ENCODE results near the gene PCDHGB2.

DNA sequence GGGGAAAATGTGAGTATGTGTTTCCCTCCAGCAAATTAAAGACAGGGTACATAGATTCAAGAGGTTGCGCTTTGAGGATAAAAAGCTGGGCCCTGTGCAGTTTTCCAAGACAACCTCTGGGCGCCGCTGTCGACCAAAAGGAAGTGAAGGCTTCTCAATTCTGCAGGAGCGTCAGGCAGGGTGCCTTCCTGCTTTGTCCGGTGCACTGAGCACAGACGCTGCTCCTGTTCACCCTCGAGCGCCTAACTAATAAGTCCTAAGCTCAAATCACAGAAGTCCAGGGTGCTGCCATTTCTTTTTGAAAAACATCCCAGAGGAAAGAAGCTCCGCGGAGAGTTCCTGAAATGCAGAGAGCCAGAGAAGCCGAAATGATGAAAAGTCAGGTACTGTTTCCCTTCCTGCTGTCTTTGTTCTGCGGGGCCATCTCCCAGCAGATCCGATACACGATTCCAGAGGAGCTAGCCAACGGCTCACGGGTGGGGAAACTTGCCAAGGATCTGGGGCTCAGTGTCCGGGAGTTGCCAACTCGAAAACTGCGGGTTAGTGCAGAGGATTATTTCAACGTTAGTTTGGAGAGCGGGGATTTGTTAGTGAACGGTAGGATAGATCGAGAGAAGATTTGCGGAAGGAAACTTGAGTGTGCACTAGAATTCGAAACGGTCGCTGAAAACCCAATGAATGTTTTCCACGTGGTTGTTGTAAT lies 9.7 kb upstream of the PCDHGB2 start, which contains the start of gene PCDHGB1:
- TF ChIP-seq CREB1 (IDR thresholded peaks at IDR 0.05) (no peak), POLR2AphosphoS5 (IDR thresholded peaks at IDR 0.05; ENCODE audit: low read depth, low read length) (peak; percentile 55; the same call in 1 of the 2 replicates), RFX5 (IDR thresholded peaks at IDR 0.05; ENCODE audit: borderline replicate concordance, low read depth, low read length) (no peak), TCF12 (IDR thresholded peaks at IDR 0.05; ENCODE audit: low read depth, low read length) (no peak)
- TF ChIP-seq, protein P1, sequence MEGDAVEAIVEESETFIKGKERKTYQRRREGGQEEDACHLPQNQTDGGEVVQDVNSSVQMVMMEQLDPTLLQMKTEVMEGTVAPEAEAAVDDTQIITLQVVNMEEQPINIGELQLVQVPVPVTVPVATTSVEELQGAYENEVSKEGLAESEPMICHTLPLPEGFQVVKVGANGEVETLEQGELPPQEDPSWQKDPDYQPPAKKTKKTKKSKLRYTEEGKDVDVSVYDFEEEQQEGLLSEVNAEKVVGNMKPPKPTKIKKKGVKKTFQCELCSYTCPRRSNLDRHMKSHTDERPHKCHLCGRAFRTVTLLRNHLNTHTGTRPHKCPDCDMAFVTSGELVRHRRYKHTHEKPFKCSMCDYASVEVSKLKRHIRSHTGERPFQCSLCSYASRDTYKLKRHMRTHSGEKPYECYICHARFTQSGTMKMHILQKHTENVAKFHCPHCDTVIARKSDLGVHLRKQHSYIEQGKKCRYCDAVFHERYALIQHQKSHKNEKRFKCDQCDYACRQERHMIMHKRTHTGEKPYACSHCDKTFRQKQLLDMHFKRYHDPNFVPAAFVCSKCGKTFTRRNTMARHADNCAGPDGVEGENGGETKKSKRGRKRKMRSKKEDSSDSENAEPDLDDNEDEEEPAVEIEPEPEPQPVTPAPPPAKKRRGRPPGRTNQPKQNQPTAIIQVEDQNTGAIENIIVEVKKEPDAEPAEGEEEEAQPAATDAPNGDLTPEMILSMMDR (IDR thresholded peaks at IDR 0.05; ENCODE audit: control extremely low read depth in 1 of 3, insufficient read depth in 1 of 3, low read depth in 1 of 3, low read length in 3 of 3), result peak; percentile 69 to 86 (median 75)

Measured in H1 (cell line).